DMS53 (cell line): ENCODE results near the gene CCDC87.
"Not testable (repeated sequence)": the region's sequence is repeated elsewhere in the genome, so short reads cannot be mapped to it uniquely, and the experiment has no call there.

Experiments used
- DNase-seq: peaks from one replicate; lab custom pipeline; 2025; lab: John Stamatoyannopoulos, UW

CCDC87 gene

GRCh38 chr11:66554602-66555001 is 38.3 kb downstream of the CCDC87 start:
- no peak for DNase-seq

GRCh38 chr11:66550887-66551286 is 42.0 kb downstream of the CCDC87 start:
- no peak for DNase-seq

GRCh38 chr11:66549696-66550095 is 43.2 kb downstream of the CCDC87 start:
- DNase-seq, result no peak

GRCh38 chr11:66548774-66549630 is 43.9 kb downstream of the CCDC87 start:
- no peak for DNase-seq

- DNase-seq, result no peak
Measured at GRCh38 chr11:66548041-66548440, 44.8 kb downstream of the CCDC87 start.

- no peak for DNase-seq
Measured at GRCh38 chr11:66547662-66548009, 45.2 kb downstream of the CCDC87 start.

GRCh38 chr11:66546966-66547661 is 45.7 kb downstream of the CCDC87 start:
- peak; percentile 45 for DNase-seq

GRCh38 chr11:66546368-66546965 is 46.4 kb downstream of the CCDC87 start, which contains the start of gene ACTN3:
ACTN3 (plus strand) TSS chr11:66546903; CDS start chr11:66546938, 35 bp downstream.
- DNase-seq, result peak; percentile 72

- peak; percentile 100 for DNase-seq
Measured at GRCh38 chr11:66545701-66546367, 47.0 kb downstream of the CCDC87 start, which contains the start of gene ZDHHC24. ZDHHC24 (minus strand) TSS chr11:66546048; CDS start chr11:66546003, 45 bp downstream.

GRCh38 chr11:66544952-66545351 is 47.9 kb downstream of the CCDC87 start:
- not testable (repeated sequence) for DNase-seq

GRCh38 chr11:66543263-66544107 is 49.4 kb downstream of the CCDC87 start:
- no peak for DNase-seq

GRCh38 chr11:66542362-66542761 is 50.5 kb downstream of the CCDC87 start:
- DNase-seq, result no peak

GRCh38 chr11:66541892-66542291 is 51.0 kb downstream of the CCDC87 start:
- DNase-seq, result no peak

- not testable (repeated sequence) for DNase-seq
Measured at GRCh38 chr11:66540598-66540997, 52.3 kb downstream of the CCDC87 start.
